ENCODE measurements around the gene TRNP1.

The TRNP1 gene

DNA sequence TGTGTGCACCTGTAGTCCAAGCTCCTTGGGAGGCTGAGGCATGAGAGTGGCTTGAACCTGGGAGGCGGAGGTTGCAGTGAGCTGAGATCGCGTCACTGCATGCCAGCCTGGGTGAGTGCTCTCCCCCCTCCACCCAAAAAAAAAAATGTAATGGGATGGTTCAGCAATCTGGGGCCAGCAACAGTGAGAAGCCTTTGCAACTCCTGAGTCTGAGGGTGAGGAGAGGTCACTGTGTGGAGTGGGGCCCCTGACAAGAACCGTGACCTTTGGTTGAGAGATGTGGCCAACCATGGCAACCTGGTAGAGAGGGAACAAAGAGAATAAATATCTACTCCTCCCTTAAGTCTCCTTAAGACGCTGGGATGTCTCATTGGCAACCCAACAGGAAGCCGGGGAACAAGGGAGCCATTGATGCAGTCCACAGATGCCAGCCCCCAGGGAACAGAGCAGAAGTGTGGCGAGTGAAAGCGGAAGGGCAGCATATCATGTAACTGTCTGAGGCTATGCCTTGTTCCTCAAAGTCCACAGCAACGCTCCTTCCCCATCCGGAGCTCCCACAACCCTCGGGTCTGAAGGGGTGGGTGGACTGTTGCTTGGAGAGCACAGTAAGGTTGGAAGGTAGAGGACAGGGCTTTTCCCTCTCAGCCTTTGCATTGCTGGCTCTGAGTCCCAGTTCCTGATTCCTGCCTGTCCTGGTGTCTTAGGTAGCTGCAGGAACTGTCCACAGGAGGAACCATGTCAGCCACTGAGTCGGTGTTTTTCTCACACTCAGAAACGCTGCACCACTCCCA is 8.3 kb downstream of the TRNP1 start:
- DNase-seq (ENCODE audit: low spot score) = no peak

DNA sequence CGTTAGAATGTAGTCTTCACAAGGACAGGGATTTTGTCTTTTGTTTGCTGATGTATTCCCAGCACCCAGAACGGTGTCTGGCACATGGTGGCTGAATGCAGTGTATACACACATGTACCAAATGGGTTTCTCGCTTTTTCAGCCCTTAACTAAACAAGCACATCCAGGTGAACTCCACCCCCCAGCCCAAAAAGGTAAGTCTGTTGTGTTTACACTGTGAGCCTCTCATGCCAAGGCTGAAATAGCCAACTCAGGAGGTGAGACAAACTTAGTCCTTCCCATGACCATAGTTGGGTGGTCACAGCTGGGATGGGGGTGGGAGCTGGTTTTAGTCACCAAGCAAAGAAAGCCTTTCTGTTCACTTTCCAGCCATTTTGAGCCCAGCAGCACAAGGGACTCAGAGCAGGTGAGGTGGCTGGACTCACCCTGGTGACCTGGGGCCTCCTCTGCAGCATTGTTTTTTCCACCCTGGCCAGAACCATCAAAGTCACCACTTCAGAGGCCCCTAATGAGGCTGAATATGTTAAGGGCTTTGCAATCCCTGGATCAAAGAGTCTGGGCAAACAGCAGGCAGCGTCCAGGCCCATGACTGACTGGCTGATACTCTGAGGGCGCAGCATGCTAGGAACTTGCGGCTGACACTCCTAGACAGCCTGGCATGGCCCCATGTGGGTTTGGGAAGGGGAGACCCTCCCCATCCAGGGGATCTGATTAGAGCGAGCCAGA is 10.4 kb downstream of the TRNP1 start:
- DNase-seq (ENCODE audit: low spot score) = no peak

DNA sequence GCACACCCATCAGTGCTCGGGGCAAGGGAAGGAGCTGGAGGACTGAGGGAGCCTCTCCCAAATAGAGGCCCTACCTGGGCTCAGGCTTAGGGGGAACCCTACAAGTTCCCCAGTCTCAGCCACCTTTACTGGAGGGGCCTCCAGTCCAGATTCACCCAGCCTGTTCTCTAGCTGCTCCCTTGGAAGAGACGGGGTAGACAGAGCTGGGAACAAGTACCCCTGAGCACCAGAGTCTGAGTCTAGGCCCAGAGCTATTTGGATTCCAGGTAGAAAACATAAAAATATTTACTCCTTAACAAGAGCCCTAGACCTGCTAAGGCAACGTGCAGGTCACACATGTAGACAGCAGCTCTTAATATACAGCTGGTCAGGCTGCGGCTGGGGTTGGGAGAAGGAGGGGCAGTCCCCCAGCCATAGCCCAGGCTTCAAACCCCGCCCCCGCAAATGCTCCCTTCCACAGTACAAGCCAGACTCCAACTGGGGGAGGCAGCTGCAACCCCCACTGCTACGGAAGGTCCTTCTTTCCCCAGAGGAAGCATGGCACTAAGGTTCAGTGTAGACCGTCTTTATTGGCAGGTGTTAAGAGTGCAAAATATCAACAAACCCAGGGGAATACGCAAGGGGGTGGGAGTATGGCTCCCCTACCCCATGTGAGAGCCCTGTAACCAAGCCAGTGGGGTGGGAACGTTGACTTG is 11.1 kb downstream of the TRNP1 start:
- DNase-seq (ENCODE audit: low spot score) = no peak

DNA sequence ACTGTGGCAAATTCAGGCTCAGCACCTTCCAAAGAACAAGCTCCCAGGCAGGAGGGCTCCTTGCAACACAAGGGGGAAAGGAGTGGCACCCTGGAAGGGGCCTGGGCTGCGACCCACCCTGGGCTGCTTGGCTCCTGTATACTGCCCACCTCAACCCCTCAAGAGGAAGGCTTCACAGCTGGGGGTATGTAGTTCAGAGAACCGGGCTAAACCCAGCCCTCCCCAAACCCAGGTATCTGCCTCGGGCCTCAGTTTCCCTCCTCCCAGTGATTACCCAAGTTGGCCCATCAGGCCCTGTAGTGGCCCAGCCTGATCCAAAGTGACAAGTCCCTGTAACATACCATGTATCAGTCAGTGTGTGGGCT is 11.7 kb downstream of the TRNP1 start:
- DNase-seq (ENCODE audit: low spot score) = no peak

DNA sequence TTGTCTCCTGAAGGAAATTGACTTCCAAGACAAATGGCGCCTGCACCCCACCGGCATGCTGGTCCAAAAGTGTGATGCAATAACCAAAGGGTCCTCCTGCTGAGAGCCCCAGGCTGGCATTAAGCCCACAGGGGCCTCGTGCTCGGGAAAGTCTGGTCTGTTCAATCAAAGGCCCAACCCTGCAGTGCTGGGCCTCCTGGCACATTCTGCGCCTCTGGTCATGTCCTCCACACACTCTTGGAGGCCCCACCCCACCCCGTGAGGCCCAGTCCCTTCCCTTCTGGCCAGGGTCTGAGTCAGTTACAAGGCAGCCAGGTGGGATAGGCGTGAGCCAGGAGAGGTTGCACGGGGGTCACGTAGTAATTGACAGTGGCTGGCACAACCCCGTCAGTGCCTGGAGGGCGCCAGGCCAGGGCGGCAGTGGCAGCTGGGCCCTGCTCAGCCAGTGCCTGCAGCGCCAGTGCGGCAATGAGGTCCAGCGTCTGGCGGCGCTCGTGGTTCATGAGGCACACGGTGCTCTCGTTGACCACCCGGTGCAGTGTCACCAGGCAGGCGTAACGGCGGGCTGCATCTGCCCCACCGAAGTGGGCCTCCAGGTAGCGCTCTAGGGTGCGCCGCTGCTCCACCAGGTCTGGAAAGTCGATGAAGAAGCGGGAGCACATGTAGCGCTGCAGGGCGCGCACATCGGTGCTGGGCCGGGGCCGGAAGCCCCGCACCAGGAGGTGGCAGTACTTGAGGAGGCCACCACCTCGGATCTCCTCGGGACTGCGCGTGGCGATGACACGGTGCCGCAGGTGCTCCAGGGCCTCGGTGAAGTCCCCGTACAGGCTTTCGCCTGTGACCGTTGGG is 12.4 kb downstream of the TRNP1 start:
- no peak for DNase-seq (ENCODE audit: low spot score)

DNA sequence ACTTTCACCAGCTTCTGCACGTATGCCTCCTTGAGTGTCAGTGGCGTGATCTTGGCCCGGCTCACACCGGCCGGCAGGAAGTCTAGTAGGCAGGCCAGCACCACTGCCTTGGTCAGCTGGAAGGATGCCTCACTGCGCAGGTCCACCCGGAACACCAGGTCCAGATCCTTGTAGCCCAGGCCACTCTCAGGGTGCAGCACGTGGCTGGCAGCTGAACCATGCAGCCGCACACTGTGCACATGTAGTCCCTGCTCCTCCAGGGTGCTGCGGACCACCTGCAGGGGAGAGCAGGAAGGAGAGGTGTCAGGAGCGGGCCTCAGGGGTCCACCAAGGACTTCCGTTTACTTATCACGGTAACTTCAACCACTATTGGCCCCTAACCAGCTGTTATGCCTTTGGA is 13.2 kb downstream of the TRNP1 start:
- no peak for DNase-seq (ENCODE audit: low spot score)

DNA sequence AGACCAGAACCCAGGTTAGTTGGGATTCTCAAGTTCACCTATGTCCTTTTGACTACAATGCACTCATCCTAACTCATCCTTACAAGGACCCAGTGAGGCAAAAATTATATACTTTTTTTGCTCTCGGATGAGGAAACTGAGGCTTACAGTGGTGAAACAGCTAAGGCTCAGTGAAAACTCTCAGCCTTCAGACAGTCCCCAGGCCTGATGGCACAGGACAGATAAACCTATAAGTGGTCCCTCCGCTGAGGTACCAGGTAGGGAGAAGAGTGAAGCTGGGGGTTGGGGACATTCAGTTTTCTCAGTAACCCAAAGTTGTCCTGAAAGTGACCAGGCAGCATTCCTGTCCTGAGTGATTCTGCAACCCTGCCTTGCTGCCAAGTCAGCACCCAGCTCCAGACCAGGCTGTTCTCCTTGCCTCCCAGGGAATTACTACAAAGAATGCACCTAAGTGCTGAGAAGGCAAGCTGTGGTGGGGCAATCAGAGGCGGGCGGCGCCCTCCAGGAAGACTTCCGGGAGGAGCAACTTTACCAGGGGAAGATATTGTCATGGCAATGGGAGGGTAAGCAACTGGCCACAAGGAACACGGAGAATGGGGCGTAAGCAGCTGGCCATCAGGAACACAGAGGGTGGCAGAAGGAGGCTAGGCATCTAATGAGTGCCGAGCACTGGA is 14.6 kb downstream of the TRNP1 start:
- no peak for DNase-seq (ENCODE audit: low spot score)

DNA sequence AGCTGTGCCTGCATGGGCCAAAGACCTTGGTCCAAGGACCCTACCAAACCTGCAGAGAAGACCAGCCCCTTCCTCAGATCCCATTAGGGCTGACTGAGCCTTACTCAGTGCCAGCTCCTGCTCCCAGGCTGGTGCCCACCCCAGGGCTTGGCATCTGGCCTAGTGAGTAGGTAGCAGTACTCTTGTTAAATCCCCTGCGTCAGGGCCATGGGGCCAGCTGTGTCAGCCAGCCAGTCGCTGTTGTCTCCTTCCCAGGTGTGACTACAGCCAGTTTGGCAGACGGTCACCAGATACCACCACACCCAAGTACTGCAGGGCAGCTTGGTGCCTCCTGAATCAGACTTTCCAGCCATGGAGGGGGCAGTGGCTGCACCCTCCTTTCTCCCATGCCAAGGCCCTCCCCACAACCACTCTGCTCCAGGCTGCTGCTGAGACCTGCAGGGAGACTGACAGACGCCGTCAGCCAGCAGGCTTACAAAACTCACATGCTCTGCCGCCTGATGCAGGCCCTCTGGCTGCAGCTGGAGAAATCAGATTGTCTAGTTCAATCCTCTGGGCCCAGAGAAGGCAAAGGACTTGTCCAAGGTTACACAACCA is 16.2 kb downstream of the TRNP1 start:
- DNase-seq (ENCODE audit: low spot score) = no peak

DNA sequence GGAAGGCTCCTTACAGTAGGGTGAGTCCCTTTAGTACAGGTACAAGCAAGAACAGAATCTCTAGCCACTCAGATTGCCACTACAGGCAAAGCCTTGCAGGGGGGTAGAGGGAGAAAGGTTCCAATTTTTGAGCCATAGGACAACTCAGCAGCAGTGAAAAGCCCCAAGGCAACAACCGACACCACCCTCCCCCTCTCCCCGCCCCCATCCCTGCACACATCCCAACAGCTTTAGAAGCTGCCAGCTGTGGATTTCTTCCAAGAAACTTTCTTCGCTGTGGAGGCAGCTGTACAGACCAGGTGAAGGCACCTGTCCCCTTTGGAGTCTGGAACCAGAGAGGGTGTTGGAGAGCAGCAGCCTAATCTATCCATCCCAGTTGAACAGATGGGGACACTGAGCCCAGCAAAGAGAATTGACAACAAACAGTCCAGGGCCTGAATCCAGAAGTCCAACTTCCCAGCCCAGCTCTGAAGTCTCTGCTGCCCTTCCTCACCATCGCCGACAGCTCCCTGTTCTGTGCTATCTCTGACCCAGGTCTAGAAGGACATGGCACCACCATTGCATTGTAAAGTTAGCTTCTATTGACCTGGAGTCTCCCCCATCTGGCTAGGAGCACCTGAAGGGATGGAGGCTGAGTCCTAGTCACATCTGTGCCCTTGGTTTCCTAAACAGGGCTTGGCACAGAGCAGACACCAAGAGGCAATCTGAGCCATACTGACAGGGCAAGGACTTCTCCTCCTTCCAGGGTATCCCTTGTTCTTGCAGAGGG is 16.9 kb downstream of the TRNP1 start:
- no peak for DNase-seq (ENCODE audit: low spot score)

DNA sequence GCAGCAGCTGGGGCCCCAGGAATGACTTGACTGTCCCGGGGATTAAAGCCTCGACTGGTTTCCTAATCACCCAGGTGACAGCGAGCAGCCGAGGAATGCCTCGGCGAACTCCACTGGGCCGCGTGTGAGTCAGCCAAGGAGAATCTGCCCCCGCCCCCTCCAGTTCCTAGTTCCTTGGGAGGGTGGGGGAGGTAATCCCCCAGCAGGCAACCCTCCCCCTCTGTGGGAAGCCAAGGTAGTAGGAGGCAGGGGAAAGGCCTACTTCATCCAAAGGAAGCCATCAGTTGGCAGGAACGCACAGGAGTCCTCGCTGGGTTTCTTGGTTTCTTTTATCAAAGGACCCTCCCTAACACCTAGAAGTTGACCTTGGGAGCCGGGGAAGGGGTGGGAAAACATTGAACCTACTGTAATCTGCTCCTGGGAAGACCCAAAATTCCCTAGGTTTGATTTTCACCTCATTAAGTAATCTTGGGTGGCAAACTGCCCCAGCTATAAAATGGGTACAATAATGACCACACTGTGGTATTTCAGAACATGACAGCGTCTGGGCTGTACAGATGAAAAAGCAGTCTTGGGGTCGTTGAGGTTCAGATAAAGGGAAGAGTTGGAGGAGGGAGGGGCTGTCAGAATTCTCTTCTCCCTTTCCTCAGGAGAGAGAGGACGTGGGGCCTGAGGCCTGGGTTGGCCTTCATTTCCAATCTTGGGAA is 17.7 kb downstream of the TRNP1 start:
- DNase-seq (ENCODE audit: low spot score) = peak; percentile 81

DNA sequence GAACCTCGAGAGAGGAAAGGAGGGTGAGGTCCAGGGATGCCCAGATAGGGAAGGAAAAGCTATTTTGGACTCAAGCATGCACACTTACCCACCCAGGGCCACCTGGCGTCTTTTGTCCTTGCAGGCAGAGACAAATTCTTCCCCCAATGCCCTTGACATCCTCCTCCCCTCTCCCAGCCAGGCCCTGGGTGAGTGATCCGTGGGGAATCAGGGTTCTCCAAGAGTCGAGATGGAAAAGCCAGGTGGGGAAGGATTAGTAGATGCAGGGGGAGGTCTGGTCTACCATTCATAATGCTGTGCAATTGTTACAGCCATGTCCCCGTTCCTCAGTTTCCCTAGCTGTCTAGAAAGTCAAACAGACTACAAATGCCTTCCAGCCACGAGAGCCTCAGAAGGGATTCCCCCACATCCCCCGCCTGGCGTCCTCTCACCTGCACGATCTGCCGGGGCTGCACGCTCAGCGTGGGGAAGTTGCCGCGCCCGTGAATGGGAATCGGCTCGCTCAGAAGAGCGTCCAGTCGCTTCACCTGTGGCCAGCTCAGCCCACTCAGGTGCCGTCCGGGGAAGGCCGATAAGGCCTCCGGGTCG is 18.6 kb downstream of the TRNP1 start:
- DNase-seq (ENCODE audit: low spot score) = no peak

DNA sequence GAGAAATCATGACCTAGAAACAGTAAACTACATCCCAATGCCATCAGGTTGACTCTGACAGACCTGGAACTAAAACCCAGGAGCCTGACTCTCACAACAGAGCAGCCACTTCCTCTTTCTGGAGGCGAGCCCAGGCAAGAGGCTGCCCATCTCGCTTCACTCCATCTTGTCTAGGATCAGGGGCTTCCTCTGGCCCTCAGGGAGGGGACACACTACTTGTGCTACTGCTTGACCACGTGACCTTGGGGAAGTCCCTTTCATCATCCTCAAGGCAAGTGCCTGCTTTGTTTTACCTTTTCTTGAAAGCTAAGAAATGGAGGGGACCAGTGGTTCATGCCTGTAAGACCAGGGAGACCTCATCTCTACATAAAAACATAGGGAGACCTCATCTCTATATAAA is 21.8 kb downstream of the TRNP1 start:
- no peak for DNase-seq (ENCODE audit: low spot score)

DNA sequence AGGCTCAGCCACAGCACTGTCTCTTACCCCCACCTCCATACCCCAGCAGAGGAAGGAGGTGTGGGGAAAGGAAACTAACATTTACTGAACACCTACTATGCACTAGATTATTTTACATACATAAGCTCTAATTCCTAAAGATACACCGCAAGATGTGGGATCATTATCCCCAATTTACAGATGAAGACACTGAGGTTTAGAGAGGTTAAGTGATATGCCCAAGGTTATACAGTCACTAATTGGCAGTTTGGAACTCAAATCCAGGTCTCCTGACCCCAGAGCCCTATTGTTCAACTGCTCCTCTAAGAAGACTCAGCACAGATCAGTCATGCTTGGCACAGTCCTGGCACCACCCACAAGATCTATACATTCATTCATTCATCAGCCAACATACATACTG is 22.9 kb downstream of the TRNP1 start:
- DNase-seq (ENCODE audit: low spot score) = no peak

DNA sequence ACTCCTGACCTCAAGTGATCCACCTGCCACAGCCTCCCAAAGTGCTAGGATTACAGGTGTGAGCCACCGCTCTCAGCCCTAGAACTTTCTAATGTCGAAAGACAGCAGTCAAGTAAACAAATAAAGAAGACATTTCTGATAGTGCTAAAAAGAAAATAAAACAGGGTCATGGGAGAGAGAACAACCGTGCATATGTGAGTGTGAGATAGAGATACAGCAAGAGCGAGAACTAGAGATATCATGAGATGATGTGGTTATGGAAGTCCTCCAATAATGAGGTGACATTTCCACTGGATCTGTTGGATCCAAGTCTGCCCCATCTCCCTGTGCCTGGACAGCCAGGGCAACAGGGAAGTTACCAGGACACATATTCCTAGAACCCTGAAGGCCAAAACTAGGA is 23.7 kb downstream of the TRNP1 start:
- no peak for DNase-seq (ENCODE audit: low spot score)

DNA sequence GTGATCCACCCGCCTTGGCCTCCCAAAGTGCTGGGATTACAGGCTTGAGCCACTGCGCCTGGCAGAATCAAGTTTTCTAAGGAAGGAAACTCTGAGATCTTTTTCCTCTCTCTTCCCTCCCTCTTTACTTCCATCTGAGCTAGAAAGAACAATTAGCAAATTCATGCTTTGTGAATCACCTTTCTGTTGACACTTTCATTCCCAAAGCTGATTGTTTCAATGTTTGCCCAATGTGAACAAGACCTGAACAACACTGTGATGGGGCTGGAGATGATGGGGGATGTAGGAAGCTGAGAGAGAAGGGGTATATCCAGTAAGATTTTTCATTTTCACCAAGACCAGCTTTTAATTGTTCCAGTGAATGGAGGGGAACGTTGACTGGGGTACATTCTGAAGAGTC is 24.8 kb downstream of the TRNP1 start:
- no peak for DNase-seq (ENCODE audit: low spot score)

DNA sequence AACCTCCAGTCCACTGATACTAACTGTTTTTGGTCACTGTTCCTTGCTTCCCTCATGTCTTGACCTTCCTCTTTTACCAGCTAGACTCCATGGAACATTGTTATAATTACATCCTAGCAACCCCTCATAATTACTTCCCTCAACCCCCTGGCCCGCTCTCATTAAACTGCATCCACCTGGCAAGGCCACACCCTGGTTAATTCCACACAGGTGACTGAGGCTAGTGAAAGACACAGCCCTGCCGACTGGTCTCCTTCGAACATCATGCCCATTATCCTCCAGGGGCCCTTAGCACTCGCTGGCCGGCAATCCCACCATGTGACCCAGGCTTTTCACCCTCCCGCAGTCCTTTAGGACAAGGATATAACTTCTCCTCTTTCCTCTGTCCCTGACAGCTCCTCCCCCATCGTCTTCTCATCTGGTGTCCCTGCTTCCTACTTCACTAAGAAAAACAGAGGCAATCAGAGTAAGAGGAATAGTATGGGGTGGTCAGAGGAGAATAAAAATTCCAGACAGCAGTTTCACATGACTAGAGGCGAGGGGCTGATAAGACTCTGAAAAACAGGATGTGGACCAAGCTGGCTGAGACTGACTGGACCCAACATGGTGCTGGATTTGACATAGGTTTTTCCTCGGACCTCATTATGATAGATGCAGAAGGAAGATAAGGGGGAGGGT is 28.0 kb downstream of the TRNP1 start:
- no peak for DNase-seq (ENCODE audit: low spot score)

DNA sequence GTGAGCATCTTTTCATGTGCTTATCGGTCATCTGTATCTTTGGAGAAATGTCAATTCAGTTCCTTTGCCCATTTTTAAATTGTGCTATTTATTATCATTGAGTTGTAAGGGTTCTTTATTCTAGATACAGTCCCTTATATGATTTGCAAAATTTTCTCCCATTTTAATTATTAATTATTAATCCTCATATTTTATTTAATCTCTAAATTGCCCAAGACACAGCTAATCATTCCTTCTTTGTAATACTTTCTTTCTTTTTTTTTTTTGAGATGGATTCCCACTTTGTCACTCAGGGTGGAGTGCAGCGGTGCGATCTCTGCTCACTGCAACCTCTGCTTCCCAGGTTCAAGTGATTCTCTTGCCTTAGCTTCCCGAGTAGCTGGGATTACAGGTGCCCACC is 32.2 kb downstream of the TRNP1 start:
- DNase-seq (ENCODE audit: low spot score) = no peak

DNA sequence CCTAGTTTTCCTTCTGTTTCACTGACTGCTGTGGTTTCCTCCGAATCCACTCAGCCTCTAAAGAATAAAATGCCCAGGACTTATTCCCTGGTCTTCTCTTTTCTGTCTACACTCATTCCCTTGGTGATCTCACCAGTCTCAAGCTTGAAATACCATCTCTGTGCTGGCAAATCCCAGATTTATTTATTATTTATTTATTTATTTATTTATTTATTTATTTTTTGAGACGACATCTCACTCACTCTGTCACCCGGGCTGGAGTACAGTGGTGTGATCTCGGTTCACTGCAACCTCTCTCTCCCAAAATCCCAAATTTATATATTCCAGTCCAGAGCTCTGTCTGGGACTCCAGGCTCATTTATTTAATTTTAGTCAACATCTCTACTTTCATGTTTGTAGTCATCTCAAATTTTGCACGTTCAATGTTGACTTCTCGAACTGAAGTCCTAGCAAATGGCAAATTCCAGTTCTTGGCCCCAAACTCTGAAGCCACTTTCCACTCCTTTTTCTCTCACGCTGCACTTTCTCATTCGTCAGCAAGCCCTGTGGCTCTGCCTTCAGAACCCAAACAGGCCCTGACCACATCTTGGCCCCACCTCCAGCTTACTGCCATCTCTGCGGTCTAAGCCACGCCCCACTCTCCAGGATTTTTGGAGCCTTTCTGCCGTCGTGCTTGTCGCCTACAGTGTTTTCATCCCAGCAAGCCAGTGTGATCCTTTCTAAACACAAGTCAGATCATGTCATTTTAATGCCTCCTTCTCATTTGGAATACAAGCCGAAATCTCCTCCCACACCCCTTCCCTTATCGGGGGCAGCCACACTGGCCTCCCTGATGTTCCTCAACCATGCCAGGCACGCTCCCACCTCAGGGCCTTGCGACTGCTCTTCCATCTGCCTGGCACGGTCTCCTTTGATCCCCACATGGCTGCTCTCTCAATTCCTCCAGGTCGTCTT is 33.4 kb downstream of the TRNP1 start:
- DNase-seq (ENCODE audit: low spot score) = peak; percentile 94

Data from AG20443 (cell line).